NCI-H510A (cell line): ENCODE measurements around the gene ICAM5.
"Not testable (repeated sequence)": the region's sequence is repeated elsewhere in the genome, so short reads cannot be mapped to it uniquely, and the experiment has no call there.

Experiments used
- DNase-seq: peaks from one replicate; lab custom pipeline; 2025; lab: John Stamatoyannopoulos, UW

Gene ICAM5

GRCh38 chr19:10318807-10319682 is 29.3 kb downstream of the ICAM5 start:
- no peak for DNase-seq

GRCh38 chr19:10320602-10321416 is 31.1 kb downstream of the ICAM5 start:
- no peak for DNase-seq

GRCh38 chr19:10321417-10321797 is 31.7 kb downstream of the ICAM5 start:
- no peak for DNase-seq

GRCh38 chr19:10321874-10322835 is 32.4 kb downstream of the ICAM5 start:
- DNase-seq = no peak

GRCh38 chr19:10325732-10326131 is 36.0 kb downstream of the ICAM5 start:
- no peak for DNase-seq

- DNase-seq = no peak
These were observed 38.0 kb downstream of the ICAM5 start for GRCh38 chr19:10327793-10328192.

- DNase-seq = no peak
These were observed 39.0 kb downstream of the ICAM5 start for GRCh38 chr19:10328558-10329429.

- DNase-seq = no peak
These were observed 39.8 kb downstream of the ICAM5 start for GRCh38 chr19:10329555-10329954.

GRCh38 chr19:10332158-10332964 is 42.6 kb downstream of the ICAM5 start:
- no peak for DNase-seq

GRCh38 chr19:10332965-10333757 is 43.4 kb downstream of the ICAM5 start, which contains the start of gene RAVER1:
Gene RAVER1 (minus strand): TSS chr19:10333529. CDS start chr19:10333507, 22 bp downstream.
- DNase-seq = peak; percentile 99

GRCh38 chr19:10333758-10334587 is 44.2 kb downstream of the ICAM5 start:
- DNase-seq = no peak

- peak; percentile 67 for DNase-seq
These were observed 45.0 kb downstream of the ICAM5 start for GRCh38 chr19:10334588-10335351.

GRCh38 chr19:10335352-10335985 is 45.7 kb downstream of the ICAM5 start:
- no peak for DNase-seq

GRCh38 chr19:10336725-10337124 is 47.0 kb downstream of the ICAM5 start:
- DNase-seq = not testable (repeated sequence)

- no peak for DNase-seq
These were observed 49.2 kb downstream of the ICAM5 start for GRCh38 chr19:10338940-10339339.

GRCh38 chr19:10339380-10339960 is 49.7 kb downstream of the ICAM5 start, which contains the start of gene ICAM3:
Gene ICAM3 (minus strand): TSS chr19:10339624. CDS start chr19:10339614, 10 bp downstream.
- no peak for DNase-seq
